ENCODE measurements around the gene FRMD5. TPM values are rescaled to one million over a fixed set of nuclear protein-coding genes. Genes with fewer than 3 reads are reported as not detected.

The FRMD5 gene
- total RNA-seq, 1 experiment from 2014 or later = 27.2 TPM

- Histone ChIP-seq H3K27me3 (ENCODE audit: insufficient read depth, low read length) (no peaks in the 10 kb centered on the region), H3K9ac (ENCODE audit: low read length) (no peak overlapping the region), H3K9me2 (ENCODE audit: insufficient read depth) (no peaks in the 10 kb centered on the region), H3K4me1 (ENCODE audit: control insufficient read depth in 1 of 2, insufficient read depth in 2 of 2, low read length in 2 of 2) (peaks cover 0 to under 1% of the 10 kb centered on the region in 2 experiments; a peak in 1 of 4 replicates), H3K4me3 (replicated peaks in 1 of 2; ENCODE audit: low read depth in 1 of 2, low read length in 2 of 2) (no peak overlapping the region), H3K4me2 (ENCODE audit: low read length) (no peak overlapping the region), H3K9me3 (ENCODE audit: control insufficient read depth in 1 of 2, insufficient read depth in 1 of 2, low read depth in 1 of 2, low read length in 2 of 2) (no peaks in the 10 kb centered on the region), H3K36me3 (ENCODE audit: control insufficient read depth in 1 of 2, insufficient read depth in 2 of 2, low read length in 2 of 2) (peaks cover 0 to 27% of the 10 kb centered on the region in 2 experiments; a peak in 3 of 4 replicates), H3K79me2 (ENCODE audit: insufficient read depth, low read length) (no peaks in the 10 kb centered on the region), H4K20me1 (ENCODE audit: insufficient read depth) (no peaks in the 10 kb centered on the region), H2AFZ (ENCODE audit: low read depth, low read length, poor library complexity, severe bottlenecking) (no peak overlapping the region), H3K27ac (ENCODE audit: low read depth, low read length) (no peak overlapping the region)
- RAD21 ChIA-PET (ENCODE audit: low non-redundant PET in 1 of 2, low total read pairs in 2 of 2, uncharacterized antibody in 2 of 2, unreplicated experiment in 2 of 2) = no interaction called here
- ATAC-seq (no peak), DNase-seq (ENCODE audit: low read depth, low spot score) (no peak)
- no peak for TF ChIP-seq YY1 (IDR thresholded peaks at IDR 0.05; ENCODE audit: extremely low read depth, insufficient replicate concordance, low read depth, low read length)
- TF ChIP-seq FOSL1 (IDR thresholded peaks at IDR 0.05; ENCODE audit: low read depth) = no peak
- no peak for TF ChIP-seq RAD21 (IDR thresholded peaks at IDR 0.05; ENCODE audit: low read depth)
- no peak for TF ChIP-seq CBX3 (IDR thresholded peaks at IDR 0.05; ENCODE audit: low read depth)
- no peak for TF ChIP-seq ELF1 (IDR thresholded peaks at IDR 0.05; ENCODE audit: borderline replicate concordance, low read depth)
- TF ChIP-seq EZH2phosphoT487 (IDR thresholded peaks at IDR 0.05; ENCODE audit: borderline replicate concordance) = no peak
- no peak for TF ChIP-seq REST (IDR thresholded peaks at IDR 0.05; ENCODE audit: low read depth)
- TF ChIP-seq EZH2 (IDR thresholded peaks at IDR 0.05) = no peak
- no peak for TF ChIP-seq SIN3A (IDR thresholded peaks at IDR 0.05; ENCODE audit: low read depth)
- TF ChIP-seq POLR2AphosphoS5 (IDR thresholded peaks at IDR 0.05; ENCODE audit: low read depth, low read length) = no peak
- no peak for TF ChIP-seq EGR1 (IDR thresholded peaks at IDR 0.05; ENCODE audit: low read depth)
- TF ChIP-seq POLR2A (IDR thresholded peaks at IDR 0.05; ENCODE audit: borderline replicate concordance, extremely low read depth, insufficient read depth, insufficient read length) = no peak
- no peak for TF ChIP-seq MAX (IDR thresholded peaks at IDR 0.05)
- no peak for TF ChIP-seq SRF (IDR thresholded peaks at IDR 0.05; ENCODE audit: low read depth)
- TF ChIP-seq TCF7L2 (IDR thresholded peaks at IDR 0.05; ENCODE audit: borderline replicate concordance, extremely low read depth, insufficient read depth, insufficient read length) = no peak
- no peak for TF ChIP-seq SP1 (IDR thresholded peaks at IDR 0.05; ENCODE audit: low read depth)
- TF ChIP-seq ZFX (IDR thresholded peaks at IDR 0.05) = no peak
- BruUV-seq (replicated peaks) = no TSS peak
- intact Hi-C loops (cut with micrococcal nuclease) = no loop called here
- POLR2A ChIA-PET = no interaction called here
- CTCF ChIA-PET = no interaction called here
Measured at GRCh38 chr15:43920254-43920600, 274.8 kb downstream of the FRMD5 start.
